ENCODE measurements around the gene TNS3. TPM values are rescaled to one million over a fixed set of nuclear protein-coding genes. Genes with fewer than 3 reads are reported as not detected.

TNS3 gene
- total RNA-seq (2013; cell fraction: nucleolus; rRNA removed): 1.6 and 1.7 TPM in 2 replicates
- total RNA-seq (2014; rRNA removed) (1.8 and 2.4 TPM in 2 replicates), total RNA-seq (2014; rRNA removed; fragmentation: Illumina TruSeq; extraction: Trizol) (0.81 and 1.3 TPM in 2 replicates), total RNA-seq (2021) (1.8 and 2.7 TPM in 2 replicates), polyA plus RNA-seq (2011; rRNA removed) (0.35 and 0.77 TPM in 2 replicates), polyA plus RNA-seq (2014; fragmentation: Illumina TruSeq; extraction: Trizol) (0.84 and 0.89 TPM in 2 replicates), polyA plus RNA-seq (2014; fragmentation: Nextera tagmentation; extraction: Ambion mirVana) (under 1 TPM; 0.27 to 0.40 TPM), polyA plus RNA-seq (2014; rRNA removed) (1.0 and 1.1 TPM in 2 replicates), polyA plus RNA-seq (2016; fragmentation: Nextera tagmentation; extraction: Ambion mirVana) (under 1 TPM; 0.27 to 0.37 TPM), polyA minus RNA-seq (2011; rRNA and poly(A)+ RNA removed) (3.4 and 4.7 TPM in 2 replicates), Bru-seq, nascent RNA (percentile 29 among the genes with signal in this experiment), BruChase-seq, experiment 1, labeled RNA remaining after a 6-hour chase (percentile 30 among the genes with signal in this experiment), BruChase-seq, experiment 2, labeled RNA remaining after a 2-hour chase (percentile 29 among the genes with signal in this experiment)
- polyA plus RNA-seq (2011; ENCODE audit: low read depth): 1.5 TPM
- 0.43 and 0.55 TPM in 2 replicates for polyA plus RNA-seq (2011; cell fraction: cytosol; rRNA removed)
- 1.2 TPM in 2 replicates for polyA plus RNA-seq (2011; cell fraction: nucleus; rRNA removed)
- 1.4 and 1.8 TPM in 2 replicates for polyA plus RNA-seq (2012)
- polyA minus RNA-seq (2011; cell fraction: cytosol; rRNA and poly(A)+ RNA removed): 0.27 and 1.1 TPM in 2 replicates
- 2.5 and 5.4 TPM in 2 replicates for polyA minus RNA-seq (2011; cell fraction: nucleus; rRNA and poly(A)+ RNA removed)
- long read RNA-seq, experiment 1: 0 reads
- long read RNA-seq, experiment 2: 0 reads

DNA sequence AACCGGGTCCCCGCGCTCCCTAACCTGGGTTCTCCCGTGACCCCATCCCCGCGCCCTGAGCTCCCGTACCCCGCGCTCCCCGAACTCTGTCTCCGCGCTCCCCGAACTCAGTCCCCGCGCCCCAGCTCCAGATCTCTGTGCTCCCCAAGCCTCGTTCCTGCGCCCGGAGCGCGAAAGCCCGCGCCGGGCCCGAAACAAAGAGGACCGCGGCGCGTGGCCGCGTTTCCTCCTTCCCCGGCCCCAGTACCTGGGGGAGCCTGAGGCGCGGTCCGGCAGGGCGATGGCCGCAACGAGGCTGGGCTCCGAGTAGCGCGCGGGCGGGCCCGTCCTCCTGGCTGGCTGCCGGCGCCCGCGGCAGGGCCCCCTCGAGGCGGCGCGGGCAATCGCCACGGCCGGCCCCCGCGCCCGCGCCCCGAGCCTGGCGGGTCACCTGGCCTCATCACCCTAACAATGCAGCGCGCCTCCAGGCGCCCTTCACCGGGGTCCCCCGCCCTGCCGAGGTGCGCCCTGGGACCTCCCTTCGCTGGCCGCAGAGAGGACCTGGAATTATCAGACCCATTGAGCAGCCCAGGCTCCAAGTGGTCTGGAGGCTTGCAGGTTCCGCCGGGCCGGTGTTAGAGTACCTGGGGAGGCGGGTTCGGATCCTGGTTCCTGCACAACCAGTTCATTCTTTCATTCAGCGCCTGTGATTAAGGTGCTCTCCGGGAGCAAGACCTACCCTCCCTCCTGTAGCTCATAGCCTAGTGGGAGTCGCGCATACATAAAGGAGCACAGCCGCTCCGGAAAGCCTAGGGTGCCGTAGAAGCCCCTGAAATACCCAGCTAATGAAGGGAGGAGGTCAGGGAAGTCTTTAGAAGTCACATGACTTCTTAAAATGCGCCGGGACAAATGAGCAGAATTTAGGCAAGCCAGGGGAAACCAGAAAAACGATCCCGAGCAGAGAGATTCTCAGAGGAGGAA is at the start of gene TNS3:
Gene TNS3 (minus strand): TSS at position 308 of the 960 bp plus-strand sequence. CDS start 142,475 bp downstream, outside the sequence.
- Histone ChIP-seq H3K27me3 (replicated peaks in 1 of 2; ENCODE audit: control insufficient read depth in 2 of 2, insufficient read depth in 2 of 2, low read length in 1 of 2) (peaks cover 7 to 24% of the 10 kb centered on the region in 2 experiments), H3K27ac (ENCODE audit: control insufficient read depth, insufficient read depth) (no peak within 1 kb of the TSS), H3K4me1 (ENCODE audit: control insufficient read depth, insufficient read depth, low read length) (no peaks in the 10 kb centered on the region; the same call in 1 of the 2 replicates), H4K20me1 (ENCODE audit: control insufficient read depth, insufficient read depth) (no peaks in the 10 kb centered on the region), H3K36me3 (ENCODE audit: control insufficient read depth in 2 of 2, insufficient read depth in 2 of 2, low read length in 1 of 2) (no peaks in the 10 kb centered on the region), H3K9me3 (replicated peaks; ENCODE audit: control insufficient read depth, insufficient read depth, low read length) (no peaks in the 10 kb centered on the region), H3K9ac (ENCODE audit: control insufficient read depth, insufficient read depth, low read length) (no peak within 1 kb of the TSS), H3K79me2 (ENCODE audit: control insufficient read depth, insufficient read depth, low read length) (no peaks in the 10 kb centered on the region), H3K4me2 (ENCODE audit: control insufficient read depth, insufficient read depth) (0 out of 2 replicates have a peak within 1 kb of the TSS, but pooled peaks have one; percentile 17), H3K4me3 (no peak within 1 kb of the TSS), H2AFZ (ENCODE audit: control insufficient read depth, low read depth, low read length) (no peak within 1 kb of the TSS)
- in situ Hi-C loops (cut with MboI): no loop called here
- POLR2A ChIA-PET: no interaction called here
- 14% methylated on average over 61 of the region's 85 CpGs for WGBS (ENCODE audit: insufficient coverage, insufficient replicate concordance, low lambda C conversion rate, missing lambda C conversion rate)
- FAIRE-seq (no peak), DNase-seq (ENCODE audit: low read depth, low spot score) (no peak), ATAC-seq (no peak)
- TF ChIP-seq SUZ12 (IDR thresholded peaks at IDR 0.05; ENCODE audit: unreplicated experiment) (peak; percentile 92), EZH2 (IDR thresholded peaks at IDR 0.05; ENCODE audit: borderline replicate concordance, control insufficient read depth, low read depth, low read length) (0 out of 2 replicates have a peak, but pooled peaks have one; percentile 30), NFXL1 (IDR thresholded peaks at IDR 0.05; ENCODE audit: borderline replicate concordance) (no peak)
- intact Hi-C loops (cut with micrococcal nuclease; ENCODE audit: unreplicated experiment): no loop called here
- CTCF ChIA-PET: no interaction called here
- BruUV-seq (replicated peaks): no TSS peak
- RAD21 ChIA-PET (ENCODE audit: unreplicated experiment): interaction anchor here (0.6 kb wide), 1 partner anchor 235 kb away, joined by 3 read pairs; no protein-coding TSS in a partner anchor
- SMC1A ChIA-PET (ENCODE audit: uncharacterized antibody, unreplicated experiment): no interaction called here

All from GM12878 (cell line).